Measurements from ENCODE around the gene PRSS57.

DNA sequence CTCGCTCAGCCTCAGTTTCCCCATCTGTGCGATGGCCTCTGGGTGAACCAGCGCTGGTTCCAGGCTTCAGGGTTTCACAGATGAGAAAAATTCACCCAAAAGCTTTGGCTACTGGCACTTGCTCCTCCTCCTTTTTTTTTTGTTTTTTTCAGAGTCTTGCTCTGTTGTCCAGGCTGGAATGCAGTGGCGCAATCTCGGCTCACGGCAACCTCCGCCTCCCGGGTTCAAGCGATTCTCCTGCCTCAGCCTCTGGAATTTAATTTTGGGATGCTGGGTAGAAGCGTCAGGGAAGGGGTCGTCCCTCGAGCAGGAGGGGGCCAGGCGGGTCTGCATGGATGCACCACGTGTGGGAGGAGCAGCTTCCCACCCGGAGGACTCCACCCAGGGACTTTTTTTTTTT, 7.0 kb downstream of the PRSS57 start:
- TF ChIP-seq GATA3 (IDR thresholded peaks at IDR 0.05; ENCODE audit: low read depth, low read length) (no peak), GATA2 (IDR thresholded peaks at IDR 0.05; ENCODE audit: low read depth, low read length) (no peak)

Measured in SH-SY5Y (cell line).